GM12891 (cell line): Measurements from ENCODE around the gene CLEC20A.

Source experiments
- POLR2AphosphoS5 ChIP-seq: IDR thresholded peaks from 2 replicates; pipeline ENCODE4 v1.6.1; 2011; ENCODE audit warnings: low read depth, low read length, control low read depth
- TAF1 ChIP-seq: IDR thresholded peaks from 2 replicates; pipeline ENCODE4 v1.6.1; 2011; ENCODE audit warnings: low read depth, low read length, control low read depth

DNA sequence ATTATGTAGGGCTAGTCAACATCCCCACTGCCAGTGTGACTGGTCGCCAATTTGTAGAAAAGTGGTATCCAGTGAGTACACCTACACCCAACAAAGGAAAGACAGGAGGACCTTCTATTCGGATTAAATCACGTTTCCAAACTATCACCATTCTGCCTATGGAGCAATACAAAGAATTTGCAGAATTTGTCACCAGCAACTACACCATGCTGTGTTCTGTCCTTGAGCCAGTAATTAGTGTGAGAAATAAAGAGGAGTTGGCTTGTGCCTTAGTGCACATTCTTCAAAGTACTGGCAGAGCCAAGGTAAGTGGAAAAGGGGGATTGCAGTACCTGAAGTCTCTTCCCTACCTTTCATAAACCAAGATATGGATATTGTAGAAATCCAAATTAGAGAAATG, 53.8 kb downstream of the CLEC20A start:
- TF ChIP-seq TAF1 (no peak), POLR2AphosphoS5 (no peak)
